Measurements from ENCODE around the gene STUM. TPM values are rescaled to one million over a fixed set of nuclear protein-coding genes. Genes with fewer than 3 reads are reported as not detected.

The STUM gene
- total RNA-seq = 0.65 TPM in 1 of 2 replicates, not detected in the other

GRCh38 chr1:226548256-226549093 lies at the start of gene STUM:
STUM (plus strand) TSS chr1:226548764; CDS start chr1:226548905, 141 bp downstream.

Other genes starting within 250 kb of the STUM start
- 1.3 and 1.4 TPM in 2 replicates for gene LIN9, start 239.6 kb upstream of the STUM start, total RNA-seq
- 53.8 and 78.6 TPM in 2 replicates for gene PARP1, start 140.7 kb upstream of the STUM start, total RNA-seq
- 4.3 and 15.9 TPM in 2 replicates for gene ITPKB, start 190.5 kb downstream of the STUM start, total RNA-seq